Right renal pelvis (tissue), 4 donors: ENCODE data around the gene PYGB. TPM values are rescaled to one million over a fixed set of nuclear protein-coding genes. Genes with fewer than 3 reads are reported as not detected.
"Not testable (repeated sequence)": the region's sequence is repeated elsewhere in the genome, so short reads cannot be mapped to it uniquely, and the experiment has no call there.

Experiments used
- DNase-seq, 4 donors: peaks; one replicate each; pipeline ENCODE4 v3.0.0-alpha.2; 2013; ENCODE audit warnings: low read depth in 4 of 4, low spot score in 3 of 4, missing footprints in 1 of 4
- polyA plus RNA-seq, 4 donors: library from polyadenylated mRNA; unstranded; fragments of 120-200 nt; gene quantifications; one replicate each; pipeline ENCODE4 v1.2.1, GENCODE V29; 2013; ENCODE audit not compliant: insufficient read length in 4 of 4

Gene PYGB
- polyA plus RNA-seq, 4 donors = 43.4 to 49.5 (median 47.8) TPM

- DNase-seq = not testable (repeated sequence)
Measured at GRCh38 chr20:25260770-25261437, 13.0 kb downstream of the PYGB start.

GRCh38 chr20:25269057-25269832 is 21.4 kb downstream of the PYGB start:
- DNase-seq = no peak

- DNase-seq = no peak
Measured at GRCh38 chr20:25269833-25270170, 21.9 kb downstream of the PYGB start.

GRCh38 chr20:25270829-25271251 is 23.0 kb downstream of the PYGB start:
- DNase-seq = no peak

DNA sequence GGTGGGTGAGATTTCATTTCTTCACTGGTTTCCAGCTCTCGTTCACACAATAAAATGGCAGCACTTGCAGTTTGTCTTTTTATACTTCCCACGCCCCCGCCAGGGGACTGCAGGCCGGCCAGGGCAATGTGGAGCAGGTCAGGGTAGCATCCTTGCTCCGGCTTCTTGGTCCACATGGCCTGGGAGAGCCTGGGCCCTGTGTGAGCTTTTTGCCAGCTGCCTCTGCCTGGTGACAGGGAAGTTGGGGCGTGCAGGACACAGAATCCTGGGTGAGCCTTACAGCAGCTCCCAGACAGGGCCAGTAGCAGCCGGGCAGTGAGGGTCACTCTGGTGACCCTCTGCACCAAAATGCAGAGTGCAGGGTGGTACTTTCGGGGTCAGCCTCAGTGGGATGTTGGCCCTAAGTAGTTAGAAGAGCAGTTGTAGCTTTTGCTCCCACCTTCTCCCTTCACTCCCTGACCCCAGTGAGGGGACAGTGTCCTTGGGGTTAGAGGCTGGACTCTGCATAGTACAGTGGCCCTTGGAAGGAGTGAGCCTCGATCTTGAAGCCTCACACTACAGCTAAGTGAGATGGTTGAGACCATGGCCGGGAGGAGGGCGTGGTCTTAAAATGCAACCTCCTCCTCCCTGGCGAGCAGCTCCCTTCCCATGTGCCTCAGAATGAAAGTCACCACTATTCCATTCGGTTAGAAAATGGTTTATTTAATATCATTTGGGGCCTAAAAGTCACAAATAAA is 23.8 kb downstream of the PYGB start:
- DNase-seq = no peak

DNA sequence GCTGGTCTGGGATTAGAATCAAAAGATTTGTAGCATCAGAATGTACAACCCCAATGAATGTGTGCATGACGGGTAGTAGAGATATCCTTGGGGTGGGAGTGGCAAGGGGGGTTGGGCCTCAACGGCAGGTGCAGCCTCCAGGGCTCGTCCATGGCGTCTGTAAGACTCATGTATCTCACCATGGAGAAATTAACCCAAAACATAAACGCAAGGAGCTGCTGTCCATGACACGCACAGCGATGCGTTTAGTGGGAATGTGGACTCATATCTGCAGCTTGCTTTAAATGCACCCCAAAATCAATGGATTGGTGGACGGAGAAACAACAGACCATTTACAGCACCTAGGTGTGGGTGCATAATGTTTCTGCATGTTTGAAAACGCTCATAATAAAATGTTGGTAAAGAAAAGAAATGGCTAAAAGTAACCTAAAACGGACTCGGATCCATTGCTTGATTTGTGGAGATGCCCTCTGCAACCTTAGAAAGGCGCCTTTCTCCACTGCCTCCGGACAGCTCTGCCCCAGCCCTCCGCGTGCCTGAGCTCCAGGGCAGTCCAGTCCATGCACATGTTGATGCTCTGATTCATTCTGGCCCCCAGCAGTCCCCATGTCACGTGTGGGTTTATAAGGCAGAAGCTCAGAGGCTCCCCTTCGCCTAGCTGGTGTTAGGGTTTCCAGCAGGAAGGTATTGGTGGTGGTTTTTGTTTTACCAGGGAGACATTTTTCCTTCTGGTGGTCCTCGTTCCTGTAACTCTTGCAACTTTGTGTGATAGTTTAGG is 24.5 kb downstream of the PYGB start:
- DNase-seq = no peak

- DNase-seq = no peak
Measured at GRCh38 chr20:25273046-25273445, 25.2 kb downstream of the PYGB start.

DNA sequence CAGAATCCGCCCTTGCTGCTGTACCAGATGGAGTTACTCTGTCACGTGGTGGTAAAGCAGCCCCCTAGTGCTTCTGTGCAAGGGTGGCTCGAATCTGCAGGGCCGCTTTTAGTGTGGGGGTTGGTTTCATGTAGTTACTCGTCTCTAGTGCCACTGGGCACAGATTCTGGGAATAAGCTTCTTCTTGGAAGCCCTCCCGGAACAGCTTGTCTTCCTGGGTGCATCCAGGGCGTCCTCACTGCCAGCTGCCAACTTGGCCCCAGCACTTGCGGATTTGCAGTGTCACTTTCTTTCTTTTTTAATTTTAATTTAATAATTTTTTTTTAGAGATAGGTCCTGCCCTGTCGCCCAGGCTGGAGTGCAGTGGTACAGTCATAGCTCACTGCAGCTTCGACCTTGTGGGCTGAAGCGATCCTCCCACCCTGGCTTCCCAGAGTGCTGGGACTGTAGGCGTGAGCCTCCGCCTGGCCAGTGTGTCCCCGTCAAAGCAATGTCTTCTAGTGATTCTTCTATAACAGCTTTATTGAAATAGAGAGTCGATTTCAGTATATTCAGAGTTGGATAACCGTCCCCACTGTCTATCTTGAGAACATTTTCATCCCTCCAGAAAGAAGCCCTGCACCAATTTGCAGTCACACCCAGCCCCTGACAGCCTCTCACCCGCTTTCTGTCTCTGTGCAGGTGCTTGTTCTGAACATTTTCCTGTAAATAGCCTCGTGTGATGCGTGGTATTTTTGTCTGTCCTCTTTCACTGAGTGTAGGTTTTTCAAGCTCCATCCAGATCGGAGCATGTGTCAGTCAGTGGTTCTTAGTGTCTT is 25.9 kb downstream of the PYGB start:
- DNase-seq = no peak

- no peak for DNase-seq
Measured at GRCh38 chr20:25274481-25274880, 26.6 kb downstream of the PYGB start.

DNA sequence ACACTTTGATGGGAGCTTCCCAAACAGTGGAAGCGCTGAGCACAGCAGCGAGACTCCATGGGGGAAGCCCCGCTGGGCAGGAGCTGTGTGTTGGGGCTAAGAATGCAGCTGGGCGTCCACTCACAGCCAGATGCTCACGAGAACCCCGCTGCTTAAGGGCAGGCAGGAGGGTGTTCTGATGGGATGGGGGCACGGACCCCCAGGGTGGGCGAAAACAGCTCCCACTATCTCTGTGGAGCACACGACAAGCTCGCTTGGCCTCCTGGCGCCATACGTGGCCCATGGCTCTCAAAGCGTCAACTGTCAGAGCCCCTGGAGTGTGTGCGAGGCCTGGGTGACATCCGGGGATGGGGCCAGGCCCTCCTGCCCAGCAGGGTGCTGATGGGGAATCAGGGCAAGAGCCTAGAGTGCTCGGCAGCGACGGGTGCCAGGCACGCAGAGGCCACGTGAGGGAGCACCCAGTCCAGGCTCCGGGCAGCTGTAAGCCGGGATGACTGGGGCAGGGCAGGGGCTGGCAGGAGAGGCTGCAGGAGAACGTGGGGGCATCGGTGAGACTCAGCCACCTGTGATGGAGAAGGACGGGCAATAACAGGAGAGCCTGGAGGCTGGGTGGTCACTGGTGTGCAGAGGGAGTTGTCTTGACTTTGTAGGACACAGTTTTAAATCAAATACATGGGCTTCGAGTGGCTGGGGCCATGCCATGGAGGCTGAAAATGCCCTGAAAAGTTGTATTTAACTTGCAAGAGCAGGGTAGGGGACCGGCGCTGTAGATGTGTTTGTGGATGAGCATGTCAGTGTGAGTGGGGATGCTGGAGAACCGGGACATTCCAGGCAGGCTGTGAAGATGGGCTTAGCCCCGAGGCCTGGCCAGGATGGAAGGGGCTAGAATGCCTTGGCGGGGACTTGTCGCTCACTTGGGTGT is 27.3 kb downstream of the PYGB start:
- no peak for DNase-seq

DNA sequence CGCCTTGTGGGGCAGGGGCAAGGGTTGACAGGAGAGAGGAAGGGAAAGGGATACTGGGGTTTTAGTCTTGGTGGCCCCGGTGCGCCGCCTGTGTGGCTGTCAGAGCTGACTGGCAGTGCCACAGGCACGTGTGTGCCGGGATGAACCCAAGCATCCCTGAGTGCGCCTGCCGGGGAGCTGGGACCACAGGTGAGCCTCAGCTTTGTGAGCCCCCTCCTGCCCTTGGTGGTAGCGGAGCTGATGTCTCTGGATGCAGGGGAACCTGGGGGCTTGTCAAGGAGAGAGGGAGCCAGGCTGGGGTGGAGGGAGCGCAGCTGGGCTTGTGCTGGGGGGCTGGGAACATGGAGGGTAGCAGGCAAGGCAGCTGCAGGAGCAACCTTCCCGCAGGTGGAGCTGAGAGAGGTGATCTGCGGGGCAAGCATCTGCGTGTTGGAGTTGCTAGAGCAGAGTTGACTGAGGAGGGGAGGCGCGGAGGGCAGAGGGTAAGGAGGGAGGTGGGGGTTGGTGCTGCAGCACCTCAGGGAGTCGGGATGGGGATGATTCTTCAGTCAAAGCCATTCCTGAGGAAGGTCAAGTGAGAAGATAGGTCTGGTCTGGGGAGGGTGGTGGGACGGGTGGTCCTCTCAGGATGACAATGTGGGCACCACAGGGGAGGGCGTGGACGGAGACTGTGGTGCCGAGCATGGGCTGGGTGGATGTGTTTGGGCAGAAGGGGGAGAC is 28.1 kb downstream of the PYGB start:
- DNase-seq = no peak

DNA sequence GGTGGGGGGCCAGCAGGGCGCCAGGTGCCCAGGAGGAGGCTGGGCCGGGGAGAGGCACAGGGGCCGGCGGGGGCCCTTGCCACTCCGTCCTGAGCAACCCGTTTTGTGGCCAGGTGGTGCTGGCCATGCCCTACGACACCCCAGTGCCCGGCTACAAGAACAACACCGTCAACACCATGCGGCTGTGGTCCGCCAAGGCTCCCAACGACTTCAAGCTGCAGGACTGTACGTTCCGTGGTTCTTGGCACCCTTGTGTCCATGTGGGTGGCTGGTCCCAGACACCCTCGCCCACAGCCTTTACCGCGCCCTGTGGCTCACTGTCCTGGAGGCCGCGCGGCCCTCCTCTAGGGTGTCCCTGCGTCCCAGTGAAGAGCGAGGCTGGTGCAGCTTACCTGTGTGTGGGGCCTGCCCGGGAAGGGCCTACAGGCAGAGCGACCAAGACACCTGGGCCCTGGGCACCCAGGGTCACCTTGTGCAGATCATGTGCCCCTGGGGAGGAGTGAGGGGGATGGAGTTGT is 28.7 kb downstream of the PYGB start:
- no peak for DNase-seq

- no peak for DNase-seq
Measured at GRCh38 chr20:25277051-25277801, 29.3 kb downstream of the PYGB start.

DNA sequence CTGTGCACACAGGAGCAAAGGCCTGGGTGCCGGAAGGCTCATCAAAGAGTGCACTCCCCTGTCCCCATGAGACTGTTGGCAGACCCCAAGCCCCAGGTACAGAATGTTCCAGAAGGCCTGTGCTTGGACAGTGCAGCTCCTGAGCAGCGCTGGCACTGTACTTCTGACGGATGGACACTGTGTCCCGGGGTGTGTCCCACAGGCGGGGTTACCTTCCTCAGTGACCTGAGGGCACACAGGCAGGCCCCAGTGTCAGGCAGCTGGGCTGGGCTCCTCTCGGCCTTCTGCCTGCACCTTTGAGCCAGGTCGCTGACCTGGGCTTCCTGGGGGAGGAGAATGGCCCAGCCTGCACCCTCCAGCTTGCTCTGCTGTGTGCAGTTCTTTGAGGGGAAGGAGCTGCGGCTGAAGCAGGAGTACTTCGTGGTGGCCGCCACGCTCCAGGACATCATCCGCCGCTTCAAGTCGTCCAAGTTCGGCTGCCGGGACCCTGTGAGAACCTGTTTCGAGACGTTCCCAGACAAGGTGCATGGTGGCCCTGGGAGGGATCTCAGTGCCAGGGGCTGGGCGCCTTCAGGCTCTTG is 30.1 kb downstream of the PYGB start:
- no peak for DNase-seq

DNA sequence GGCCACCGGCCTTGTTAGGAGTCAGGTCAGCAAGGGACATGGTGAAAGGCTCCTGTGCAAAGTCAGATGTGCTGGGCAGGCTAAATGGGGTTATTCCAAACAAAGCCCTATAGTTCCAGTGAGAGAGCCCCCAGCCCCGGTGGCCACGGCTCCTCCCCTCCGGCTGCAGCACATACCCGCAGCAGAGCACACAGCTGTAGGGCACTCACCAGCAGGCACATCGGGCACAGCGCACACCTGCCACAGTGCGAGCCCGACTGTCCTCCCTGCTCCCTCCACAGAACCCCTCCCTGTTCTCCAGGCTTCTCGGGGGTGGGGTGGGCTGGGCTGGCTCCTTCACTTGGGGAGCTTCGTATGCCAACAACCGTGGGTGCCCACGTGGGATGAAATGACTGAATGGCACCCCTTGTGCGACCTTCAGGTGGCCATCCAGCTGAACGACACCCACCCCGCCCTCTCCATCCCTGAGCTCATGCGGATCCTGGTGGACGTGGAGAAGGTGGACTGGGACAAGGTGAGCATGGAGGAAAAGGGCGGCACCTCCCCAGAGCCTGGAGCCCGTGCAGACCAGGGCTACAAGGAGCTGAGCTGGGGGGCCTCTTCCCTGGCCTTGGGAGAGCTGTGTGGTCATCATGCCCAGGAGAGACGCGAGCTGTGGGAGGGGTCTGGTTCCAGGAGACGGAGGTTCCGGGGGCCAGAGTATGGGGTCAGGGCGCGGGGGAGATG is 30.9 kb downstream of the PYGB start:
- DNase-seq = no peak

- no peak for DNase-seq
Measured at GRCh38 chr20:25279403-25279802, 31.5 kb downstream of the PYGB start.
